GM13977 (cell line): Measurements from ENCODE around the gene GGCX.
"Not testable (repeated sequence)": the region's sequence is repeated elsewhere in the genome, so short reads cannot be mapped to it uniquely, and the experiment has no call there.

Experiments used
- DNase-seq: peaks from one replicate; pipeline ENCODE4 v3.0.0; 2012; ENCODE audit warnings: low spot score
- in situ Hi-C: fragments of 300-500 bp; cut with MboI; formaldehyde crosslinking; loops from one replicate; pipeline ENCODE4 v1.12.0; 2022; ENCODE audit warnings: low sequenced_read_pairs, low pct_unique_long_range_greater_than_20kb, mixed read lengths, inconsistent platforms; ENCODE audit not compliant: unreplicated experiment
- TF ChIP-seq, protein P1 (sequence below): IDR thresholded peaks from 2 replicates; pipeline ENCODE4 v1.5.1; 2012; ENCODE audit warnings: mild to moderate bottlenecking, control low read depth; ENCODE audit not compliant: insufficient read depth; ENCODE audit errors: extremely low read depth, missing control alignments

Gene GGCX

GRCh38 chr2:85593023-85593422 is 31.7 kb upstream of the GGCX start:
- DNase-seq, result no peak
- in situ Hi-C loops, result no loop called here
- TF ChIP-seq, protein P1, sequence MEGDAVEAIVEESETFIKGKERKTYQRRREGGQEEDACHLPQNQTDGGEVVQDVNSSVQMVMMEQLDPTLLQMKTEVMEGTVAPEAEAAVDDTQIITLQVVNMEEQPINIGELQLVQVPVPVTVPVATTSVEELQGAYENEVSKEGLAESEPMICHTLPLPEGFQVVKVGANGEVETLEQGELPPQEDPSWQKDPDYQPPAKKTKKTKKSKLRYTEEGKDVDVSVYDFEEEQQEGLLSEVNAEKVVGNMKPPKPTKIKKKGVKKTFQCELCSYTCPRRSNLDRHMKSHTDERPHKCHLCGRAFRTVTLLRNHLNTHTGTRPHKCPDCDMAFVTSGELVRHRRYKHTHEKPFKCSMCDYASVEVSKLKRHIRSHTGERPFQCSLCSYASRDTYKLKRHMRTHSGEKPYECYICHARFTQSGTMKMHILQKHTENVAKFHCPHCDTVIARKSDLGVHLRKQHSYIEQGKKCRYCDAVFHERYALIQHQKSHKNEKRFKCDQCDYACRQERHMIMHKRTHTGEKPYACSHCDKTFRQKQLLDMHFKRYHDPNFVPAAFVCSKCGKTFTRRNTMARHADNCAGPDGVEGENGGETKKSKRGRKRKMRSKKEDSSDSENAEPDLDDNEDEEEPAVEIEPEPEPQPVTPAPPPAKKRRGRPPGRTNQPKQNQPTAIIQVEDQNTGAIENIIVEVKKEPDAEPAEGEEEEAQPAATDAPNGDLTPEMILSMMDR, result no peak

DNA sequence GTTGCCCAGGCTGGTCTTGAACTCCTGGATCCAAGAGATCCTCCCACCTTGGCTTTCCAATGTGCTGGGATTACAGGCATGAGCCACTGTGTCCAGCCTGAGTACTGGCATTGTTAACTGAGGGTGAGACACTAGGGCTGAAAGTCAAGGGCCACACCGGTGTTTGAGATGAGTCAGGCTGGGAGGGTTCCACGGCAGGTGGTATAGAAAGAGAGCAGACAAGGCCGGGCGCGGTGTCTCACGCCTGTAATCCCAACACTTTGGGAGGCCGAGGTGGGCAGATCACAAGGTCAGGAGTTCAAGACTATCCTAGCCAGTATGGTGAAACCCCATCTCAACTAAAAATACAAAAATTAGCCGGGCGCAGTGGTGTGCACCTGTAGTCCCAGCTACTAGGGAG is 31.0 kb upstream of the GGCX start:
- in situ Hi-C loops, result not testable (repeated sequence)

DNA sequence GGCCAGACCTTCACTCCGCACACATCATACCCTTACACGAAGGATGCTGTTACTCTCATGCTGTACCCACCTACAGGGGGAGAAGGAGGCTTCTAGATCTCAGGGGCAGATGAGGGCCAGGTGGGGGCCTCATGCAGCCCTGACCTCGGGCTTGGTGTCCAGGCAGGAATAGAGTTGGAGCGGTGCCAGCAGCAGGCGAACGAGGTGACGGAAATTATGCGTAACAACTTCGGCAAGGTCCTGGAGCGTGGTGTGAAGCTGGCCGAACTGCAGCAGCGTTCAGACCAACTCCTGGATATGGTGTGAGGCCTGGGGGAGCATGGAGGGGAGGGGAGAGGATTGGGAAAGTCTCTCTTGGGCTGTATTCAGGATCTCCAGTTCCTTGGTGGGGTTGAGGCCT is 30.3 kb upstream of the GGCX start:
- in situ Hi-C loops, result no loop called here
- no peak for DNase-seq
- TF ChIP-seq, protein P1, result no peak

More for the DNA sequence above, 31.0 kb upstream of the GGCX start:
- not testable (repeated sequence) for DNase-seq

DNA sequence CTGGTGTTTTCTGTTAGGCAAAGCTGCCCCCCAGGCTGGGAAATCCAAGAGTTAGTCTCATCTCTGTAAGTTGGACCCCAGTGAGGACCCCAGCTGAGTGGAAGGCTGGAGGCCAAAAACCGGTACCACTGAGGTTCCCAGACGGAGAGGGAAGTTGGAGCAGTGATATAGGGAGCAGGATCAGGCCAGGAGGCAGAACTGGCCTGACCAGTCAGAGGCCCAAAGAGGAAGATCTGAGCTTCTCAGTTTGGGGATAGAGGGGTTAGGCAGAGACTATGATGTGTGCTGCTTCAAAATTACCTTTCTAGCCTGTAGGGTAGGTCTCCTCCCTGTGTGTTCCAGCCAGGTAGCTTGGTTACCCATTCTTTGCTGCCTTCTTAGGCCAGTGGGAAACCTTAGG is 29.7 kb upstream of the GGCX start:
- TF ChIP-seq, protein P1, result no peak
- DNase-seq, result no peak
- in situ Hi-C loops, result no loop called here

DNA sequence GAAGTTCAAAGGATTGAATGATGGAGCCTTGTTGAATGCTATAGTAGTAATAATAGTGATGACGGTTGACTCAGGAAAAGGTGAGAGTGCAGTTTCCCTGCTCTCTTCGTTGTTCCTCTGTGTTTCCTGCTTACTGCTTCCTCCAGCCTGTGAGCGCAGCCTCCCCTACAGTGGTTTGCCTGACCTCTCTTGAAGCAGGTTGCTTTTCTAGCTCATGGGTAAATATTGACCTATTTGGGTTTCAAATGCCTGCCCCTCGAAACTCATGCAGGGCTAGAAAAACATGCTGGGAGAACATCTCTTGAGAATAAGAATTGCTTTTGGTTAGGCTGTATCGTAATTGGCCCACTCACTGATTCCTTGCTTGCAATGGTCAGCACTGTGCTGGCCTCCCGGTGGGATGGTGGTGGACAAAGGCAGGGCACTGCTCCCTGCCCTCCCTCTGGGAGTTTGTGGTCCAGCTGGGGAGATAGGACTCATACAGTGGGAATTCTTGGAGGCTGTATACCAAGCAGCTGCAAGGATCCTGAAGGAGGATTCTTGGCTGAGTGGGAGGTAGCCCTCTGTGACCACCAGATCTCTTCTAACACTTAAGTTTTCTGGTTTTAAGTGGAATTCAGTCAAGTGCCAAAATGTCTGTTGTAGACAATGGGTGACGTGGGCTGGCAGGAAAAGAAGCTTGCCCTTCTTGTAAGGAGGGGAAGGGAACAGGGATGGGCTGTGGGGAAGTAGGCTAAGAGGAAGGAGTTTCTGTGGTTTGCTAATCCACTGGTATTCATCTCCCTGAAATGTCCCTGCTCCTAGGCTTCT is 28.9 kb upstream of the GGCX start:
- in situ Hi-C loops, result no loop called here

GRCh38 chr2:85589181-85589580 is 27.9 kb upstream of the GGCX start:
- TF ChIP-seq, protein P1, result no peak
- in situ Hi-C loops, result no loop called here

More for the DNA sequence above, 28.9 kb upstream of the GGCX start:
- TF ChIP-seq, protein P1, result no peak
- DNase-seq, result no peak

GRCh38 chr2:85588645-85589044 is 27.4 kb upstream of the GGCX start:
- no peak for DNase-seq
- in situ Hi-C loops, result no loop called here

More at GRCh38 chr2:85589181-85589580, 27.9 kb upstream of the GGCX start:
- DNase-seq, result no peak

More at GRCh38 chr2:85588645-85589044, 27.4 kb upstream of the GGCX start:
- TF ChIP-seq, protein P1, result no peak
